ENCODE data around the gene ASB10.

DNA sequence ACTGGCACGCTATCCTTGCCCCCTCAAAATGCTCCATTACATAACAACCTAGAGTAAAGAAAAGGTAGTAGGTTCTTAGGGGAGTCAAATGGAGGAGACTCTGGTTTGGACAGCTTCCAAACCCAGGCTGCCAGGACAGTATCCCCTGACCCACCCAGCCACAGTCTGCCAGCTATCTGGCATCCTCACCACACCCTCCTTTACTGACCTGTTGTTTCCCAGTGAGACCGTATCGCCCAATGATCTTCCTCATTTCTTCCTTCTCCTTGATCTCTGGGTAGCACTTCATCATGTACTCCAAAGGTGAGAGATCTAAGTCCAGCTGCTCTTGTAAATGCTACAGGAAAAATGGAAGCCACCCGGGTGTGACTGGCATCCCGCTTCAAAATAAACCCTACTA is 28.3 kb upstream of the ASB10 start:
- TF ChIP-seq POLR2AphosphoS5 (IDR thresholded peaks at IDR 0.05; ENCODE audit: low read depth, low read length), result no peak
- TF ChIP-seq, protein P1, sequence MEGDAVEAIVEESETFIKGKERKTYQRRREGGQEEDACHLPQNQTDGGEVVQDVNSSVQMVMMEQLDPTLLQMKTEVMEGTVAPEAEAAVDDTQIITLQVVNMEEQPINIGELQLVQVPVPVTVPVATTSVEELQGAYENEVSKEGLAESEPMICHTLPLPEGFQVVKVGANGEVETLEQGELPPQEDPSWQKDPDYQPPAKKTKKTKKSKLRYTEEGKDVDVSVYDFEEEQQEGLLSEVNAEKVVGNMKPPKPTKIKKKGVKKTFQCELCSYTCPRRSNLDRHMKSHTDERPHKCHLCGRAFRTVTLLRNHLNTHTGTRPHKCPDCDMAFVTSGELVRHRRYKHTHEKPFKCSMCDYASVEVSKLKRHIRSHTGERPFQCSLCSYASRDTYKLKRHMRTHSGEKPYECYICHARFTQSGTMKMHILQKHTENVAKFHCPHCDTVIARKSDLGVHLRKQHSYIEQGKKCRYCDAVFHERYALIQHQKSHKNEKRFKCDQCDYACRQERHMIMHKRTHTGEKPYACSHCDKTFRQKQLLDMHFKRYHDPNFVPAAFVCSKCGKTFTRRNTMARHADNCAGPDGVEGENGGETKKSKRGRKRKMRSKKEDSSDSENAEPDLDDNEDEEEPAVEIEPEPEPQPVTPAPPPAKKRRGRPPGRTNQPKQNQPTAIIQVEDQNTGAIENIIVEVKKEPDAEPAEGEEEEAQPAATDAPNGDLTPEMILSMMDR (IDR thresholded peaks at IDR 0.05), result no peak
- no peak for TF ChIP-seq TCF12 (IDR thresholded peaks at IDR 0.05)
- no peak for TF ChIP-seq TAF1 (IDR thresholded peaks at IDR 0.05; ENCODE audit: borderline replicate concordance, low read depth, low read length)
- TF ChIP-seq CHD2 (IDR thresholded peaks at IDR 0.05; ENCODE audit: low read length, partially characterized antibody), result no peak
- no peak for TF ChIP-seq ELF1 (IDR thresholded peaks at IDR 0.05)
- TF ChIP-seq RAD21 (IDR thresholded peaks at IDR 0.05; ENCODE audit: low read length), result no peak
- no peak for TF ChIP-seq YY1 (IDR thresholded peaks at IDR 0.05; ENCODE audit: low read depth)
- no peak for TF ChIP-seq FOXM1 (IDR thresholded peaks at IDR 0.05; ENCODE audit: low read depth)
- no peak for TF ChIP-seq GATA2 (CRISPR knock-in tag; IDR thresholded peaks at IDR 0.05)
